Measurements from ENCODE around the gene POLE.

Gene POLE

GRCh38 chr12:132578118-132578517 lies 109.0 kb downstream of the POLE start:
- no peak for DNase-seq (ENCODE audit: low read depth in 2 of 2)

DNA sequence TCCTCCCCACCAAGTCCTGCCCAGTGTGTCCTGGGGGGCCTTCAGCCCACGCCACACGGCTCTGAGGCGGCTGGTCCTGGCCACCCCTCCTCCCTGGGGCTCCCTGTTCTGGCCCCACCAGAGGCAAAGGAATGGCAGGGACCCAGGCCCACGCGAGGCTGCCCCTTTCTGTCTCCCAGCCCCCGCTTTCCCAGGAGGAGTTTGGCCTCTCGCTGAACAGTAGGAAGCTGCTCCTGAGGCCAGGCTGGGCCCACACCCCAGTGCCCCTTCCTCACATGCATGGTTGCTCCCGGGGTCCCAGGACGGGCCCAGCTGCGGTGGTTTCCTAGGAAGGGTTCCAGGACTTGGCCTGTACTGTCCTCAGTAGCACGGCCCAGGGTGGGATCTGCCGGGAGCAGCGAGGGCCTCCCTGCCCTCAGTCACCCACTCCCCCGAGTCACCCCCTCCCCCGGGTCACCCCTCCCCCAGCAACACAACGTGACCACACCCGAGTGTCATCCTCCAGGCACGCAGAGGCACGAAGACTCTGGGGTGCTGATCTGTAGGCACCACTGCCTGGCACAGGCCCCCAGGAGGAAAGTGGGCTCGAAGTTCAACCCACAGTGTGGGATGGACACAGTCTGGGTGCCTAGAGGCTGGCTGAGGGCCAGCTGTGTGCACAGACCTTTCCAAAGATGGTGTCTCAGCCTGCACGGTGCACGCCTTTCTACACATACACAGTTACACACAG lies 109.8 kb downstream of the POLE start:
- no peak for DNase-seq (ENCODE audit: low read depth in 2 of 2)

DNA sequence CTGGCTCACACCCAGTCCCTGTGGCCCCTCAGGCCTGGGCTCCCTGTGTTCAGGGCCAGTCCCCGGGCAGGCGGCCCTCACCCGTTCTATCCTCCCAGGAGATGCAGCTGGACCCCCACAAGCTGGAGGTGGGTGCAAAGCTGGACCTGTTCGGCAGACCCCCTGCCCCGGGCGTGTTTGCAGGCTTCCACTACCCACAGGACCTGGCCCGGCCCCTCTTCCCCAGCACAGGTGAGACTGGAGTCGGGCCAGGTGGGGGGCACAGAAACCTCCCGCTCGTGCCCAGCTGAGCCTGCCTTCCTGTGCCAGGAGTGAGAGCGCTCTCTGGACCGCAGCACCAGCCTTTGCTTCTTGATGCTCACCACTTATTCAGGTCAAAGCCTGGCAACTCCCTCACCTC lies 110.4 kb downstream of the POLE start:
- no peak for DNase-seq (ENCODE audit: low read depth in 2 of 2)

DNA sequence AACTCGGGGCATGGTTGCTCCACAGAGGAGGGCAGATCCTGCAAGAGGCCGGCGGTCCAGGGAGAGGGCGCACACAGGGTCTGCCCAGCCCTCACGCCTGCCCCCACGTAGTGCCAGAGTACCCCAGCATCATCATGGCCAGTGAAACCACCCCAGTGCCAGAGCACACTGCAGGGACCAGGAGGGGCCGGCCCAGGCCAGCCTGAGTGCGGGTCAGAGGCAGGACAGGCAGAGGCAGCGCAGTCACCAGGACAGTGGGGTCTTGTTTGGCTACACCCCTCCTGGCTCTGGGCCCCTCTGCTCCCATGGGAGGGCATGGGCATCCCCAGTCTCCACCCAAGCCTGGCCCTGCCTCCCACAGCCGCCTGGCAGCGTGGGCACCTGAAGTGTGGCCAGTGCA lies 111.5 kb downstream of the POLE start:
- no peak for DNase-seq (ENCODE audit: low read depth in 2 of 2)

GRCh38 chr12:132574271-132574996 lies 112.7 kb downstream of the POLE start:
- DNase-seq (ENCODE audit: low read depth in 2 of 2), result no peak
